Body of pancreas (tissue), 4 donors: ENCODE data around the gene ARGLU1. TPM values are rescaled to one million over a fixed set of nuclear protein-coding genes. Genes with fewer than 3 reads are reported as not detected.

ENCODE experiments used
- ATAC-seq: fragments of 150-250 bp; one replicate; pipeline ENCODE4 v1.9.1; 2016
- DNase-seq, 4 donors: peaks; one replicate each; pipeline ENCODE4 v3.0.0-alpha.2; 2019
- H3K27ac ChIP-seq, 4 donors: fragments of 200-600 bp; sonication (generic); 1 replicate in 3 of 4; 2 replicates in 1 of 4; pipeline versions ENCODE4 v1.5.1 to v1.6.1; 2016 to 2019; ENCODE audit warnings: mild to moderate bottlenecking in 1 of 4, mixed read lengths in 1 of 4, moderate library complexity in 1 of 4
- H3K27me3 ChIP-seq, 2 donors: fragments of 200-600 bp; sonication (generic); one replicate each; pipeline ENCODE4 v1.6.0; 2016; ENCODE audit warnings: mild to moderate bottlenecking in 1 of 2
- H3K36me3 ChIP-seq, 2 donors: fragments of 200-600 bp; sonication (generic); replicated peaks in 1 of 2; 2 replicates each; pipeline ENCODE4 v1.5.1; 2016; ENCODE audit warnings: low read depth in 2 of 2; ENCODE audit not compliant: insufficient read depth in 1 of 2
- H3K4me1 ChIP-seq: fragments of 200-600 bp; sonication (generic); one replicate; pipeline ENCODE4 v1.6.0; 2016
- H3K4me3 ChIP-seq, 2 donors: fragments of 200-600 bp; sonication (generic); 1 replicate in 1 of 2; 2 replicates in 1 of 2; pipeline ENCODE4 v1.5.1; 2016 to 2019
- H3K9me3 ChIP-seq, 3 donors: fragments of 200-600 bp; sonication (generic); 1 replicate in 2 of 3; 2 replicates in 1 of 3; pipeline ENCODE4 v1.5.1; 2016
- POLR2A ChIP-seq, 3 donors: fragments of 450-650 bp; IDR thresholded peaks; one replicate each; pipeline ENCODE4 v1.6.1; 2016; ENCODE audit warnings: antibody characterized with exemption in 3 of 3, mild to moderate bottlenecking in 2 of 3
- WGBS, 2 donors: methylation state at CpG; one replicate each; pipeline ENCODE4 v1.1.5; 2017; 5-methylcytosine and 5-hydroxymethylcytosine counted together
- intact Hi-C: fragments of 100-400 bp; cut with DNase I; formaldehyde crosslinking; loops from one replicate; pipeline ENCODE4 v1.15.1; 2023
- total RNA-seq, 2 donors: library from RNA; depleted of rRNA; stranded (reverse); fragments of >200 nt; gene quantifications; one replicate each; pipeline ENCODE4 v1.1.0, GENCODE V29; 2016
- TF ChIP-seq, protein P1 (sequence below), 7 experiments: fragments of 450-650 bp in 4 of 7; fragments of 200-600 bp in 3 of 7; sonication (generic) in 3 of 7; IDR thresholded peaks; one replicate each; pipeline ENCODE4 v1.5.1; 2016 to 2019; ENCODE audit warnings: antibody characterized with exemption in 7 of 7

Gene ARGLU1
- total RNA-seq, 2 donors from 2014 or later: 76.8 to 86.9 TPM

GRCh38 chr13:106599875-106600797 lies 32.2 kb upstream of the ARGLU1 start:
- ATAC-seq: no peak
- peaks cover 5% of the 10 kb centered on the region for H3K4me1 ChIP-seq
- no peaks in the 10 kb centered on the region for H3K36me3 ChIP-seq
- intact Hi-C loops: no loop called here
- H3K4me3 ChIP-seq: no peak overlapping the region
- H3K9me3 ChIP-seq: no peaks in the 10 kb centered on the region
- TF ChIP-seq, protein P1, sequence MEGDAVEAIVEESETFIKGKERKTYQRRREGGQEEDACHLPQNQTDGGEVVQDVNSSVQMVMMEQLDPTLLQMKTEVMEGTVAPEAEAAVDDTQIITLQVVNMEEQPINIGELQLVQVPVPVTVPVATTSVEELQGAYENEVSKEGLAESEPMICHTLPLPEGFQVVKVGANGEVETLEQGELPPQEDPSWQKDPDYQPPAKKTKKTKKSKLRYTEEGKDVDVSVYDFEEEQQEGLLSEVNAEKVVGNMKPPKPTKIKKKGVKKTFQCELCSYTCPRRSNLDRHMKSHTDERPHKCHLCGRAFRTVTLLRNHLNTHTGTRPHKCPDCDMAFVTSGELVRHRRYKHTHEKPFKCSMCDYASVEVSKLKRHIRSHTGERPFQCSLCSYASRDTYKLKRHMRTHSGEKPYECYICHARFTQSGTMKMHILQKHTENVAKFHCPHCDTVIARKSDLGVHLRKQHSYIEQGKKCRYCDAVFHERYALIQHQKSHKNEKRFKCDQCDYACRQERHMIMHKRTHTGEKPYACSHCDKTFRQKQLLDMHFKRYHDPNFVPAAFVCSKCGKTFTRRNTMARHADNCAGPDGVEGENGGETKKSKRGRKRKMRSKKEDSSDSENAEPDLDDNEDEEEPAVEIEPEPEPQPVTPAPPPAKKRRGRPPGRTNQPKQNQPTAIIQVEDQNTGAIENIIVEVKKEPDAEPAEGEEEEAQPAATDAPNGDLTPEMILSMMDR (IDR thresholded peaks at IDR 0.05): no peak
- TF ChIP-seq POLR2A (IDR thresholded peaks at IDR 0.05): no peak
- no peak overlapping the region for H3K27ac ChIP-seq
- peak in 1 of 4 donors; percentile 14 for DNase-seq
- 66 to 71% methylated on average over 6 of the region's 6 CpGs for WGBS, 2 donors
- H3K27me3 ChIP-seq: no peaks in the 10 kb centered on the region

DNA sequence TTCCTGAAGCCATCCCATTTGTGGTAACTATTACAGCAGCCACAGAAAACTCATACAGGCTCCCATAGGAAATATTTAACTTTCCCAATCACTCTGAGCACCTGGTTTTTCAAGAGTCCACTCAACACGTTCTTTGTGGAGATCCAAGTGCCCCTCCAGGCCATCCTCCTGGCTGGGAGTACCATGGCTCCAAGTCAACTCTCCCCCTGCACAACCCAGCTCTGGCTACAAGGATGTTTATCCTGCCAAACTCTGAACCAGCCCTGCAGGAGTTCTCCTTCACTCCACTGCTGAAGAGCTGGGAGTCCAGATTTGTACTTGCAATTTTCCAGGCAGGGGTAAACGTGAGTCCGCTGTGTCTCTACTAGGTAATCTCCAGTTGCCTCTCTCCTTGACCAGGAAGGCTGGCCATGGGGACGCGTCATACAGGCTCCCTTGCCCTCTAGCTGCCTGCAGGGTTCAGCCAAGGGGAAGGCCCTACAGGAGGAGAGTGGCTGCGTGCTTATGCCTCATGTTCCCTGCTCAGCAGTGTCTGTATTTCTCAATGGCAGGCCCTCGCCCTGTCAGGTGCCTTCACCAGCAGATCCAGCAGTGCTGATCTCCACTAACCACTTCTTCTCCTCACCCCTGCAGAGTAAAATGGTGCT lies 29.9 kb upstream of the ARGLU1 start:
- no peak for DNase-seq
- Histone ChIP-seq H3K27ac (no peak overlapping the region), H3K36me3 (no peaks in the 10 kb centered on the region), H3K4me3 (no peak overlapping the region), H3K27me3 (no peaks in the 10 kb centered on the region), H3K9me3 (no peaks in the 10 kb centered on the region), H3K4me1 (peaks cover 5% of the 10 kb centered on the region)
- 79 to 88% methylated on average over 7 of the region's 7 CpGs for WGBS, 2 donors
- intact Hi-C loops: no loop called here
- TF ChIP-seq, protein P1 (IDR thresholded peaks at IDR 0.05): no peak
- no peak for TF ChIP-seq POLR2A (IDR thresholded peaks at IDR 0.05)
- no peak for ATAC-seq

DNA sequence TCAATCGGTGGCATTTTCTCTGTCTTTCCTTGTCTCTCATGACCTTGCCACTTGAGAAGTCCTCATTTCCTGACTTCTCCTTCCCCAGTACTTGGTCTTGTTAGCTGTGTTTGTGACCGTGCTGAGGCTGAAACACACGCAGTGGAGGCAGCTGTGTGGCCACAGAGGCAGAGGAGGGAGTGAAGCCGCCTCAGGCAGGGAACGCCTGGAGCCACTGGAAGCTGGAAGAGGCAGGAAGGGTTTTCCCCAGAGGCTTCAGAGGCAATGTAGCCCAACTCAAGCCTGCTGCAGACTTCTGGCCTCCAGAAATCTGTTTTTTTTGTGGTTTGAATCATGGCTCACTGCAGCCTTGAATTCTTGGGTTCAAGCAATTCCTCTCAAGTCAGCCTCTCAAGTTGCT lies 29.2 kb upstream of the ARGLU1 start:
- no peaks in the 10 kb centered on the region for H3K9me3 ChIP-seq
- DNase-seq: peak in 1 of 4 donors; percentile 19
- intact Hi-C loops: no loop called here
- H3K4me1 ChIP-seq: peaks cover 3% of the 10 kb centered on the region
- H3K27ac ChIP-seq: no peak overlapping the region
- 77% methylated on average over 5 of the region's 5 CpGs for WGBS, 2 donors
- TF ChIP-seq, protein P1 (IDR thresholded peaks at IDR 0.05): no peak
- no peak for TF ChIP-seq POLR2A (IDR thresholded peaks at IDR 0.05)
- no peaks in the 10 kb centered on the region for H3K27me3 ChIP-seq
- H3K36me3 ChIP-seq: no peaks in the 10 kb centered on the region
- H3K4me3 ChIP-seq: no peak overlapping the region
- no peak for ATAC-seq

- no peak overlapping the region for H3K4me3 ChIP-seq
- no peak for TF ChIP-seq POLR2A (IDR thresholded peaks at IDR 0.05)
- TF ChIP-seq, protein P1 (IDR thresholded peaks at IDR 0.05): no peak
- DNase-seq (no peak), ATAC-seq (no peak)
- intact Hi-C loops: no loop called here
- H3K27ac ChIP-seq: no peak overlapping the region
- H3K27me3 ChIP-seq: no peaks in the 10 kb centered on the region
- no peaks in the 10 kb centered on the region for H3K36me3 ChIP-seq
- no peaks in the 10 kb centered on the region for H3K4me1 ChIP-seq
- 72 to 76% methylated on average over 10 of the region's 10 CpGs for WGBS, 2 donors
- no peaks in the 10 kb centered on the region for H3K9me3 ChIP-seq
These were observed 28.5 kb upstream of the ARGLU1 start for GRCh38 chr13:106596275-106596937.
